Panc1 (cell line): Measurements from ENCODE around the gene SUGCT. TPM values are rescaled to one million over a fixed set of nuclear protein-coding genes. Genes with fewer than 3 reads are reported as not detected.

ENCODE experiments used
- ATAC-seq: fragments of 200-7000 bp; cut with Tn5 transposase; 2 replicates; pipeline ENCODE4 v1.9.1; 2020; ENCODE audit warnings: mild to moderate bottlenecking, moderate library complexity
- BruUV-seq: library from RNA; stranded (reverse); fragments of 400-500 nt; replicated peaks from 2 replicates; lab custom pipeline; 2021; lab: Mats Ljungman, UMichigan
- CTCF ChIA-PET: fragments of 300-600 bp; sonication (Branson Sonifier 250); formaldehyde crosslinking; loops from one replicate; lab custom pipeline; 2022; ENCODE audit warnings: antibody characterized with exemption; lab: Charles Lee
- POLR2A ChIA-PET: fragments of 300-600 bp; sonication (Branson Sonifier 250); formaldehyde crosslinking; loops from one replicate; lab custom pipeline; 2022; ENCODE audit warnings: antibody characterized with exemption; lab: Charles Lee
- DNase-seq: peaks from one replicate; pipeline ENCODE4 v3.0.0-alpha.2; 2010; ENCODE audit warnings: low read depth, low spot score
- H3K27ac ChIP-seq: 2 replicates; pipeline ENCODE4 v1.5.1; 2011; ENCODE audit warnings: mild to moderate bottlenecking, low read length, inconsistent platforms
- H3K27me3 ChIP-seq: fragments of 200-500 bp; sonication (Bioruptor generic); 2 replicates; pipeline ENCODE4 v1.6.0; 2014; ENCODE audit warnings: low read length, inconsistent platforms; ENCODE audit not compliant: control insufficient read depth, insufficient read depth
- H3K36me3 ChIP-seq: fragments of 200-500 bp; sonication (Bioruptor generic); 2 replicates; pipeline ENCODE4 v1.5.1; 2014; ENCODE audit warnings: inconsistent platforms, mild to moderate bottlenecking, low read length, moderate library complexity; ENCODE audit not compliant: control insufficient read depth, insufficient read depth
- H3K4me1 ChIP-seq: 2 replicates; pipeline ENCODE4 v1.5.1; 2011; ENCODE audit warnings: inconsistent platforms, mild to moderate bottlenecking, low read length, moderate library complexity; ENCODE audit not compliant: control insufficient read depth, insufficient read depth
- H3K4me3 ChIP-seq, 2 experiments: 2 replicates each; pipeline ENCODE4 v1.5.1; 2011 to 2012; ENCODE audit warnings: low read depth in 2 of 2, low read length in 2 of 2, mild to moderate bottlenecking in 2 of 2, inconsistent platforms in 1 of 2, moderate library complexity in 1 of 2
- H3K9me3 ChIP-seq: fragments of 200-500 bp; sonication (Bioruptor generic); 2 replicates; pipeline ENCODE4 v1.5.1; 2014; ENCODE audit warnings: low read depth, mild to moderate bottlenecking, inconsistent platforms, low read length, moderate library complexity; ENCODE audit not compliant: control insufficient read depth, insufficient read depth
- CTCF ChIP-seq: fragments of 450-650 bp; IDR thresholded peaks from 2 replicates; pipeline ENCODE4 v1.5.1; 2017; ENCODE audit warnings: mild to moderate bottlenecking
- POLR2AphosphoS5 ChIP-seq: IDR thresholded peaks from 2 replicates; pipeline ENCODE4 v1.6.1; 2012; ENCODE audit warnings: mild to moderate bottlenecking, low read depth, low read length, moderate library complexity
- SIN3A ChIP-seq: IDR thresholded peaks from 2 replicates; pipeline ENCODE4 v1.6.1; 2012; ENCODE audit warnings: low read depth, mild to moderate bottlenecking, low read length, moderate library complexity, borderline replicate concordance; ENCODE audit not compliant: insufficient read depth
- TCF7L2 ChIP-seq: IDR thresholded peaks from 2 replicates; pipeline ENCODE4 v1.6.1; 2011; ENCODE audit warnings: mild to moderate bottlenecking, low read depth, low read length, inconsistent platforms
- in situ Hi-C: cut with HindIII; loops from 2 replicates; pipeline ENCODE4 v1.10.0; 2016; ENCODE audit warnings: low sequenced_read_pairs, low pct_unique_long_range_greater_than_20kb
- intact Hi-C: fragments of 100-400 bp; cut with micrococcal nuclease; formaldehyde crosslinking; loops from one replicate; pipeline ENCODE4 v1.10.0; 2022; ENCODE audit not compliant: unreplicated experiment
- total RNA-seq: library from RNA; stranded (reverse); gene quantifications from one replicate; pipeline ENCODE4 v1.2.1, GENCODE V29; 2021; ENCODE audit not compliant: unreplicated experiment
- TF ChIP-seq, protein P1 (sequence below), 2 experiments: IDR thresholded peaks; 2 replicates each; pipeline ENCODE4 v1.6.1; 2011 to 2012; ENCODE audit warnings: low read depth in 2 of 2, control low read depth in 1 of 2, low read length in 1 of 2, mild to moderate bottlenecking in 1 of 2, moderate library complexity in 1 of 2; ENCODE audit not compliant: insufficient read depth in 1 of 2

The SUGCT gene
- total RNA-seq, 1 experiment from 2014 or later, result 3.1 TPM

DNA sequence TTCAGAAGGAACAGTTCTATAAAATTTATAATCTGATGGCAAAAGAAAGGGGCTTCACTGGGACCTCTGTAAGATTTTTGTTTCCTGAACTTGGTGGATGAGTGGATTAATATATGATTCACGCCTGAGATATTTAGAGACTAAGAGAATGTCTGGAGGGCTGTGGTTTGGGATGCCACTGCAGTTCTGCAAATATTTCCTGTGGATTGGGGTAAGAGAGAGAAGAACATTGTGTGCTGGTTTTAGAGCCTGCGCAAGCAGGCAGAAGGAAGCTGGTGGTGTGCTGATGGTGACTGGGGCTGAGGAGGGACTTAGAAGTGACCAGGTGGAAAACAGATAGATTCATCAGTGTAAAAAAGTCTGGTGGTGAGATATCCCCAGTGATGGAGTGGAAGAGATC, 87.0 kb downstream of the SUGCT start:
- in situ Hi-C loops (no loop called here), intact Hi-C loops (no loop called here)
- no TSS peak for BruUV-seq
- ChIA-PET POLR2A (no interaction called here), CTCF (no interaction called here)
- TF ChIP-seq POLR2AphosphoS5 (no peak), CTCF (no peak), SIN3A (no peak), TCF7L2 (no peak)
- TF ChIP-seq, protein P1, sequence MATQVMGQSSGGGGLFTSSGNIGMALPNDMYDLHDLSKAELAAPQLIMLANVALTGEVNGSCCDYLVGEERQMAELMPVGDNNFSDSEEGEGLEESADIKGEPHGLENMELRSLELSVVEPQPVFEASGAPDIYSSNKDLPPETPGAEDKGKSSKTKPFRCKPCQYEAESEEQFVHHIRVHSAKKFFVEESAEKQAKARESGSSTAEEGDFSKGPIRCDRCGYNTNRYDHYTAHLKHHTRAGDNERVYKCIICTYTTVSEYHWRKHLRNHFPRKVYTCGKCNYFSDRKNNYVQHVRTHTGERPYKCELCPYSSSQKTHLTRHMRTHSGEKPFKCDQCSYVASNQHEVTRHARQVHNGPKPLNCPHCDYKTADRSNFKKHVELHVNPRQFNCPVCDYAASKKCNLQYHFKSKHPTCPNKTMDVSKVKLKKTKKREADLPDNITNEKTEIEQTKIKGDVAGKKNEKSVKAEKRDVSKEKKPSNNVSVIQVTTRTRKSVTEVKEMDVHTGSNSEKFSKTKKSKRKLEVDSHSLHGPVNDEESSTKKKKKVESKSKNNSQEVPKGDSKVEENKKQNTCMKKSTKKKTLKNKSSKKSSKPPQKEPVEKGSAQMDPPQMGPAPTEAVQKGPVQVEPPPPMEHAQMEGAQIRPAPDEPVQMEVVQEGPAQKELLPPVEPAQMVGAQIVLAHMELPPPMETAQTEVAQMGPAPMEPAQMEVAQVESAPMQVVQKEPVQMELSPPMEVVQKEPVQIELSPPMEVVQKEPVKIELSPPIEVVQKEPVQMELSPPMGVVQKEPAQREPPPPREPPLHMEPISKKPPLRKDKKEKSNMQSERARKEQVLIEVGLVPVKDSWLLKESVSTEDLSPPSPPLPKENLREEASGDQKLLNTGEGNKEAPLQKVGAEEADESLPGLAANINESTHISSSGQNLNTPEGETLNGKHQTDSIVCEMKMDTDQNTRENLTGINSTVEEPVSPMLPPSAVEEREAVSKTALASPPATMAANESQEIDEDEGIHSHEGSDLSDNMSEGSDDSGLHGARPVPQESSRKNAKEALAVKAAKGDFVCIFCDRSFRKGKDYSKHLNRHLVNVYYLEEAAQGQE (IDR thresholded peaks at IDR 0.05; ENCODE audit: insufficient read depth in 1 of 2, low read depth in 2 of 2, low read length in 1 of 2), result no peak
- Histone ChIP-seq H3K27ac (no peak overlapping the region), H3K27me3 (no peaks in the 10 kb centered on the region), H3K36me3 (no peaks in the 10 kb centered on the region), H3K4me3 (no peak overlapping the region), H3K9me3 (no peaks in the 10 kb centered on the region), H3K4me1 (no peaks in the 10 kb centered on the region)
- DNase-seq, result no peak
- no peak for ATAC-seq

DNA sequence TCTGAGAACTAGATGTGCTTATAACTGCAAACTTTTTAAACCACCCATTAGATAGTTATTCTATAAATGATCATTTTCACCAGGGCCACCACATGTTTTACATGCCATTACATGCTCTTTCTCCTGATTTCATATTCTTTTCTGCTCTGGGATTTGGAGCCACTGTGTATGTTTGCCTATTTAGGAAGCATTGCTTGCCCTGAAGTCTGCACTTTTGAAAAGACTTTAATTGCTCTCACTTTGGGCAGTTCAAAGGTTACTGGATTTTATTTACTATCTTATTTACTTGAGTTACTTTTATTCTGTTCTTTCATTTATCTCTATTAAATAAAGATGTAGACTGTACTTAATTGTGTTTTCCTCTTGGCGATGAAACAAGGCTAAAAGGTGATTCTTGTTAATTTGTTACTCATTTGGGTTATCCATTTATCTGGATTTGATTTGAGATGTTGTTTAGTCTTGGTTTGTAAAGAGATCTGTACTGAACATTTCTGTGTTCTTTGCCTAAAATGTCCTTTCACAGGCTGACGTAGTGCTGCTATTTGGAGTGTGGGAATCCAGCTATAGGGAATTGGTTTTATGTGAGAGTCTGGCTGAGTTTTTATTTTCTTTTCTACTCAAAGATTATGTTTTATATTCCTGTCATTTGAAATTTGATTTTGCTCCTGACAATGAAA, 88.8 kb downstream of the SUGCT start:
- CTCF ChIA-PET, result no interaction called here
- POLR2A ChIA-PET, result no interaction called here
- no TSS peak for BruUV-seq

More for the DNA sequence above, 88.8 kb downstream of the SUGCT start:
- intact Hi-C loops, result no loop called here
- DNase-seq (no peak), ATAC-seq (no peak)
- no peaks in the 10 kb centered on the region for H3K4me1 ChIP-seq
- H3K27ac ChIP-seq, result no peak overlapping the region
- in situ Hi-C loops, result no loop called here
- H3K27me3 ChIP-seq, result no peaks in the 10 kb centered on the region
- H3K4me3 ChIP-seq, result no peak overlapping the region
- H3K36me3 ChIP-seq, result no peaks in the 10 kb centered on the region
- TF ChIP-seq TCF7L2, result no peak
- TF ChIP-seq, protein P1 (IDR thresholded peaks at IDR 0.05; ENCODE audit: insufficient read depth in 1 of 2, low read depth in 2 of 2, low read length in 1 of 2), result no peak
- no peak for TF ChIP-seq SIN3A
- TF ChIP-seq POLR2AphosphoS5, result no peak
- TF ChIP-seq CTCF, result no peak
- H3K9me3 ChIP-seq, result no peaks in the 10 kb centered on the region
